Fibroblast of mammary gland (primary cell): ENCODE results near the gene ILDR1.

Experiments used
- DNase-seq: peaks from one replicate; pipeline ENCODE4 v3.0.0-alpha.2; 2010; ENCODE audit warnings: low read depth
- H3K4me3 ChIP-seq: 2 replicates; pipeline ENCODE4 v1.5.1; 2011; ENCODE audit warnings: low read depth, mild to moderate bottlenecking, low read length, moderate library complexity; ENCODE audit not compliant: control insufficient read depth
- TF ChIP-seq, protein P1 (sequence below): conservative IDR thresholded peaks from 2 replicates; pipeline ENCODE4 v1.5.1; 2011; ENCODE audit warnings: low read depth, low read length, inconsistent platforms; ENCODE audit not compliant: control insufficient read depth, insufficient read depth

ILDR1 gene

DNA sequence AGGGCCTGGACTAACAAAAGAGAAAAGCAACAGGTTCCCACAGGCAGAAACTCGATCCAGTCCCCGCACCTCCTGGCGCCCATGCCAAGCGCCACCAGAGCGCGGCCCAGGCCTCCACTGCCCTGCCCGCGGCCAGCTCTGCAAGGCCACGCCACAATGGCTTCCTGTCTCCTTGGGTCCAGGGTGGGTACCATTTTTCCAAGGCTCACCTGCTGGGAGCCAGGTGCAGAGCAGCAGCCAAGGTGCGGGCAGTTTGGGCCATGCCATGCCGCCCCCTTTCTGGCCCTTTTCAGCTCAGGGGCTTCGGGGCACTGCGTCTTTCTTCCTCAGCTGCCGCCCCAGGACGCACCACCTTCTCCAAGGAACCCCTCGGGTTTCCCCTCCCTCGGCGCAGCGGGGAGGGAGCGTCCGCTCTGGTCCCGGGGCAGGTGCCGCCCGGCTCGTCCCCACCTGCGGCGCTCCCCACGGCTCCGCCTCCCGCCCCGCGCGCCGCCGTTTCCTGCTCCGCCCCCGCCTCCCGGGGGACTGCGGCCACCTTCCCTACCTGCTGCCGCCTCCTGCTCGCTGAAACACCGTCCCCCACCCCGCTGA is at the start of gene ILDR1:
ILDR1 (minus strand) TSS at position 437 of the 591 bp plus-strand sequence; CDS start at position 267, 170 bp downstream.
- no peak for DNase-seq
- TF ChIP-seq, protein P1, sequence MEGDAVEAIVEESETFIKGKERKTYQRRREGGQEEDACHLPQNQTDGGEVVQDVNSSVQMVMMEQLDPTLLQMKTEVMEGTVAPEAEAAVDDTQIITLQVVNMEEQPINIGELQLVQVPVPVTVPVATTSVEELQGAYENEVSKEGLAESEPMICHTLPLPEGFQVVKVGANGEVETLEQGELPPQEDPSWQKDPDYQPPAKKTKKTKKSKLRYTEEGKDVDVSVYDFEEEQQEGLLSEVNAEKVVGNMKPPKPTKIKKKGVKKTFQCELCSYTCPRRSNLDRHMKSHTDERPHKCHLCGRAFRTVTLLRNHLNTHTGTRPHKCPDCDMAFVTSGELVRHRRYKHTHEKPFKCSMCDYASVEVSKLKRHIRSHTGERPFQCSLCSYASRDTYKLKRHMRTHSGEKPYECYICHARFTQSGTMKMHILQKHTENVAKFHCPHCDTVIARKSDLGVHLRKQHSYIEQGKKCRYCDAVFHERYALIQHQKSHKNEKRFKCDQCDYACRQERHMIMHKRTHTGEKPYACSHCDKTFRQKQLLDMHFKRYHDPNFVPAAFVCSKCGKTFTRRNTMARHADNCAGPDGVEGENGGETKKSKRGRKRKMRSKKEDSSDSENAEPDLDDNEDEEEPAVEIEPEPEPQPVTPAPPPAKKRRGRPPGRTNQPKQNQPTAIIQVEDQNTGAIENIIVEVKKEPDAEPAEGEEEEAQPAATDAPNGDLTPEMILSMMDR = no peak
- no peak within 1 kb of the TSS for H3K4me3 ChIP-seq

DNA sequence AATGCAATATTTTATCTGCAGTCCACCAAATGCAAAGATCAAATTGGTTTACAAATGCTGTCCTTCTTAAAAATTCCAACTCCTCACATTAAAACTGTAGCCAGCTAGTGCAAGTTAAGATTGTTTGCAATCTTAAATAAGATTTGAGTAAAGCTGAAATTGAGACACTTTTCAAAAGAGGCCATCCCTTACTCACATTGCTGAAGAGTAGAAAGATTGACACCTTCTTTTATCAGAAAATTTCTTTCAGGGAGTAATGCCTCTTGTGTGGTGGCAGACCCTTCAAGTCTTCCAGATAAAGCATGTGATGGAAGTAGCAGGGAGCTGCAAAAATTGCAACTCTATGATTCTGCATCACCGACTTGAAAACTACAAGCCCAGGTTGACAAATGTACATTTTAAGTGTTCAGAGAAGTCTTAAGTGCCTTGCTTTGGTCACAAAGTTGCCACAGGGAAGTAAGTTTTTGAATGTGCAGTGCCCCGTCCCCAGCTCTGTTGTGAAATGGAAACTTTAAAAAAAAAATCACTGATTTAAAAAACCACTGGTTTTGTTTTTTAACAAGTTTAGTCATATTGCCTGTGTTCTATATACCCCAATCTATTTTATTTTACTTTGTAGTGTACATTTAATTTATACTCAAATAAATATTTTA is 45.7 kb upstream of the ILDR1 start:
- DNase-seq = no peak
- TF ChIP-seq, protein P1 = no peak
- no peak overlapping the region for H3K4me3 ChIP-seq

DNA sequence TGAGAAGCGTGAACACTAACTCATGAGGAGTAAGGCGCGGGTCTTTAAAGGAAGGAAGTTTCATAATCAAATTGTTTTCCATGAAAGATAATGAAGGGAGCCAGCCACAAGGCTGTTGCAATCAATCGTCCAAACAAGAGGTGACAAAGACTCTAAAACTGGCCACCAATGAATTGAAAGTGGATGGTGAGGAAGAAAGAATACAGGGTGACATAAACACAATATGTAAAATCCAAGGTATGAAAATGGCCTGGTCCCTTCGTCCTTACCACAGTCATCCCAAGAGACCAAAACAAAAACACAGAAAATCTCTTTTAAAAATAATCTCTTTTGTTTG is 45.1 kb upstream of the ILDR1 start:
- TF ChIP-seq, protein P1 = no peak
- DNase-seq = no peak
- H3K4me3 ChIP-seq = no peak overlapping the region

DNA sequence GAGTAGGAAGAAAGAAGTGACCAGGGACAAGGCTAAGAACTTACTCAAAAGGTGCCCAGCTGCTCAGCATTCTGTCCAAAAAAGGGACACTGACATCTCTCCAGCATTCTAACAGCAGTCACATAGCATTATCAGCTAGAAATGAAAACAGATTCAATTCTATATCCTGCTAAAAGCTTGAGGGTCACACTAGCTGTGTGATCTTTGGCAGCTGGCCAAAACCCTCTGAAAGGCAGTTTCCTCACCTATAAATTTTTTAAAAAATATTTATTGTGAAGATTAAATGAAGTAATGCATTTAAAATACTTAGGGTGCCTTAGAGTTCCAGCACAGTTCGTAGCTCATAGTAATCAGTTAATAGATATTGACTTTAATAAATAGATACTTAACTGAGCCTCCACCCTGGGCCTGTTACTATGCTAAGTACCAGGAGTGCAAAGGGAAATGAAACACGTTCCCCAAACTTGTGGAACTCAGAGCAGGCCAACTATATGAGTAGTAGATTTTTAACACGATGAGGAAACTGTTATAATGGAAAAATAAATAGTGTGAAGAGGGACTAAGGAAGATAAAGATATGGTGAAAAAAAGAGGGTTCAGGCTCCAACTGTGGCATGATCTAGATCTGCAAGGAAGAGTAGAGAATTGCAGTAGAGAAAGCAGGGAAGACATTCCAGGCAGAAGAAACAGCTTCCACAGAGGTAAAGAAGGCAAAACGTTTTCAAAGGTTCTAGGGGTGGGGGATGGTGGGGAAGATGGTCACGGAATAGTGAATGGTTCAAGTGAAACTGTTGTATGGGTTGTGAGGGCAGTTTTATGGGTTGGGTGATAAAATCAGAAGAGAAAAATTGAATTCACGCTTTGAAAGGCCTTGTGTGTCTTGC is 44.5 kb upstream of the ILDR1 start:
- H3K4me3 ChIP-seq = no peak overlapping the region
- DNase-seq = no peak
- TF ChIP-seq, protein P1 = no peak

DNA sequence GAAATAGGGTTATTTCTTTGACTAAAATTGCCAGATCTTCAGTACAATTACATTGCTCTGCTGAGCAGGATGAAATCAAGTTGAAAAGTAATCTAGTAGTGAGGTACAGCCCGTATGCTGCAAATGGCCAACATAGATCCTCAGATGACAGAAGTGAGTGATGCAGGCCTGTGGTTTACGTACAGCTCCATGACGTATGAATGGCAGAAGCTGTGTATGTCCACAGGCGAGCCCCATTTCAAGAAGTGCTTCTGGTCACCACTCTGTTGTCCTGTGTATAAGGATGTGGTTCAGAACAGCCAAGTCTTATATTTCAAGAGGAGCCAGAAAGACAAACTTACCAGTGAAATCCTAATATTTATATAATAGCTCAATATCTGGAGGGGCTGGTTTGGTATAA is 42.3 kb upstream of the ILDR1 start:
- TF ChIP-seq, protein P1 = no peak
- H3K4me3 ChIP-seq = no peak overlapping the region
- DNase-seq = no peak

DNA sequence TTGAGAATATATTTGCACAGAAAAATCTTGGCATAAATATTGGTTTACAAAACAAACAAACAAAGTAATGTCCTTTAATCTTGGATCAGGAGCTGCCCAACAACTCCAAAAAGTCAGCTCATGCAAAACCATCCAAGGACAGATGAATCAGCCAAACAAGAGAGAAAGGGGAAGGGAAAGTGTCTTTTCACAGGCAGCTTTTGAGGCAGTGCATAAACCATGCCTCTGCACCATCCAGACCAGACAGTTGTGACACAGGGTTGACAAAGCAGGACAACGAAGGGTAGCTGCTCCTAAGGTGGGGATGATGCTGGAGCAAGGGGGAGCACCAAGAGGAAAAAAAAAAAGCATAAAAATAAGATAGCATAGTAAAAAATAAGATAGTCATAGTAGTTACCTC is 41.9 kb upstream of the ILDR1 start:
- DNase-seq = no peak
- TF ChIP-seq, protein P1 = no peak
- H3K4me3 ChIP-seq = no peak overlapping the region
